HepG2 (cell line): ENCODE results near the gene RNF10. TPM values are rescaled to one million over a fixed set of nuclear protein-coding genes. Genes with fewer than 3 reads are reported as not detected.
A peak's percentile ranks its signal among the peaks of the same experiment; 100 is the strongest.

Experiments used
- BATF2 ChIP-seq: sonication (generic); formaldehyde crosslinking; IDR thresholded peaks from 2 replicates; pipeline ENCODE4 v1.8.0; 2022; ENCODE audit warnings: mild to moderate bottlenecking, missing genetic modification reagents, moderate library complexity
- EED ChIP-seq: sonication (generic); formaldehyde crosslinking; IDR thresholded peaks from 2 replicates; pipeline ENCODE4 v1.5.0; 2020; ENCODE audit warnings: mild to moderate bottlenecking, missing genetic modification reagents
- EHMT2 ChIP-seq: fragments of 200-600 bp; sonication (generic); IDR thresholded peaks from 2 replicates; pipeline ENCODE4 v1.7.0; 2017; ENCODE audit warnings: antibody characterized with exemption, low read depth, low read length, borderline replicate concordance
- FOXO1 ChIP-seq: sonication (generic); formaldehyde crosslinking; IDR thresholded peaks from 2 replicates; pipeline ENCODE4 v1.4.0; 2020; ENCODE audit warnings: missing genetic modification reagents
- GPBP1L1 ChIP-seq: sonication (generic); formaldehyde crosslinking; IDR thresholded peaks from 2 replicates; pipeline ENCODE4 v1.5.0; 2020; ENCODE audit warnings: mild to moderate bottlenecking, missing genetic modification reagents
- HIVEP1 ChIP-seq: sonication (generic); formaldehyde crosslinking; IDR thresholded peaks from 2 replicates; pipeline ENCODE4 v1.4.0; 2020; ENCODE audit warnings: mild to moderate bottlenecking, missing genetic modification reagents
- KDM5B ChIP-seq: sonication (generic); formaldehyde crosslinking; IDR thresholded peaks from 2 replicates; pipeline ENCODE4 v1.4.0; 2020; ENCODE audit warnings: missing genetic modification reagents, mild to moderate bottlenecking, borderline replicate concordance
- MEF2D ChIP-seq: sonication (generic); formaldehyde crosslinking; IDR thresholded peaks from 2 replicates; pipeline ENCODE4 v1.5.1; 2020; ENCODE audit warnings: mild to moderate bottlenecking, missing genetic modification reagents
- NFE2 ChIP-seq: sonication (generic); formaldehyde crosslinking; IDR thresholded peaks from 2 replicates; pipeline ENCODE4 v1.4.0; 2020; ENCODE audit warnings: missing genetic modification reagents
- PAF1 ChIP-seq: IDR thresholded peaks from 2 replicates; pipeline ENCODE4 v1.6.1; 2016; ENCODE audit warnings: missing genetic modification reagents, missing compliant biosample characterization
- PHF21A ChIP-seq: sonication (generic); formaldehyde crosslinking; IDR thresholded peaks from 2 replicates; pipeline ENCODE4 v1.5.0; 2020; ENCODE audit warnings: mild to moderate bottlenecking, missing genetic modification reagents
- RBM22 ChIP-seq: fragments of 200-400 bp; formaldehyde crosslinking; optimal IDR thresholded peaks from 2 replicates; pipeline ENCODE3; 2017; ENCODE audit warnings: mild to moderate bottlenecking, low read length, moderate library complexity
- SYNCRIP ChIP-seq: fragments of 200-400 bp; formaldehyde crosslinking; IDR thresholded peaks from 2 replicates; pipeline ENCODE4 v1.6.1; 2018; ENCODE audit warnings: mild to moderate bottlenecking, low read depth, low read length; ENCODE audit not compliant: insufficient read depth
- TCF12 ChIP-seq, 2 experiments: fragments of 450-650 bp in 1 of 2; sonication (generic) in 1 of 2; formaldehyde crosslinking in 1 of 2; IDR thresholded peaks; 2 replicates each; pipeline versions ENCODE4 v1.6.1 to v1.8.0; 2017 to 2022; ENCODE audit warnings: antibody characterized with exemption in 1 of 2, mild to moderate bottlenecking in 1 of 2, missing genetic modification reagents in 1 of 2, moderate library complexity in 1 of 2
- TGIF2 ChIP-seq: IDR thresholded peaks from 2 replicates; pipeline ENCODE4 v1.6.1; 2016; ENCODE audit warnings: control low read depth, missing compliant biosample characterization
- ZBTB7A ChIP-seq: sonication (generic); formaldehyde crosslinking; IDR thresholded peaks from 2 replicates; pipeline ENCODE4 v1.8.0; 2022; ENCODE audit warnings: mild to moderate bottlenecking, missing genetic modification reagents
- ZEB1 ChIP-seq: IDR thresholded peaks from 2 replicates; pipeline ENCODE4 v1.6.1; 2012; ENCODE audit warnings: mild to moderate bottlenecking, low read depth, inconsistent platforms; ENCODE audit not compliant: insufficient replicate concordance
- ZNF557 ChIP-seq: sonication (generic); formaldehyde crosslinking; IDR thresholded peaks from 2 replicates; pipeline ENCODE4 v1.4.0; 2020; ENCODE audit warnings: missing genetic modification reagents
- ZNF749 ChIP-seq: sonication (generic); formaldehyde crosslinking; IDR thresholded peaks from 2 replicates; pipeline ENCODE4 v1.8.0; 2022; ENCODE audit warnings: mild to moderate bottlenecking, missing genetic modification reagents, moderate library complexity, borderline replicate concordance
- polyA plus RNA-seq, 8 experiments: library from polyadenylated mRNA; depleted of rRNA in 3 of 8; stranded (reverse) in 7 of 8; unstranded in 1 of 8; fragments of >200 nt; fragmentation: Illumina TruSeq in 4 of 8; extraction: Trizol in 4 of 8; gene quantifications; 2 replicates each; pipeline versions ENCODE4 v1.2.1 to v1.2.3, GENCODE V29; 2011 to 2016; ENCODE audit warnings: low read depth in 4 of 8, missing spikeins in 1 of 8, mixed read lengths in 1 of 8; ENCODE audit not compliant: insufficient read depth in 1 of 8
- total RNA-seq, 5 experiments: library from RNA; depleted of rRNA; stranded (reverse); fragments of >200 nt; fragmentation: Illumina TruSeq; extraction: Trizol; gene quantifications; 2 replicates each; pipeline ENCODE4 v1.2.3, GENCODE V29; 2016; ENCODE audit warnings: low read depth in 1 of 5
- TF ChIP-seq, protein P1 (sequence below): sonication (generic); formaldehyde crosslinking; IDR thresholded peaks from 2 replicates; pipeline ENCODE4 v1.4.0; 2020; ENCODE audit warnings: missing genetic modification reagents
- TF ChIP-seq, protein P2 (sequence below): sonication (generic); formaldehyde crosslinking; conservative IDR thresholded peaks from 2 replicates; pipeline ENCODE4 v1.4.0; 2020; ENCODE audit warnings: missing genetic modification reagents
- TF ChIP-seq, protein P3 (sequence below): IDR thresholded peaks from 2 replicates; pipeline ENCODE4 v1.6.1; 2016; ENCODE audit warnings: mild to moderate bottlenecking, missing biosample characterization, missing genetic modification reagents

RNF10 gene
- total and polyA plus RNA-seq, 2 of the 13 experiments (the other 11 are each of a cell fraction or from before 2014, with no cell fraction given) = 62.5 to 88.0 TPM

DNA sequence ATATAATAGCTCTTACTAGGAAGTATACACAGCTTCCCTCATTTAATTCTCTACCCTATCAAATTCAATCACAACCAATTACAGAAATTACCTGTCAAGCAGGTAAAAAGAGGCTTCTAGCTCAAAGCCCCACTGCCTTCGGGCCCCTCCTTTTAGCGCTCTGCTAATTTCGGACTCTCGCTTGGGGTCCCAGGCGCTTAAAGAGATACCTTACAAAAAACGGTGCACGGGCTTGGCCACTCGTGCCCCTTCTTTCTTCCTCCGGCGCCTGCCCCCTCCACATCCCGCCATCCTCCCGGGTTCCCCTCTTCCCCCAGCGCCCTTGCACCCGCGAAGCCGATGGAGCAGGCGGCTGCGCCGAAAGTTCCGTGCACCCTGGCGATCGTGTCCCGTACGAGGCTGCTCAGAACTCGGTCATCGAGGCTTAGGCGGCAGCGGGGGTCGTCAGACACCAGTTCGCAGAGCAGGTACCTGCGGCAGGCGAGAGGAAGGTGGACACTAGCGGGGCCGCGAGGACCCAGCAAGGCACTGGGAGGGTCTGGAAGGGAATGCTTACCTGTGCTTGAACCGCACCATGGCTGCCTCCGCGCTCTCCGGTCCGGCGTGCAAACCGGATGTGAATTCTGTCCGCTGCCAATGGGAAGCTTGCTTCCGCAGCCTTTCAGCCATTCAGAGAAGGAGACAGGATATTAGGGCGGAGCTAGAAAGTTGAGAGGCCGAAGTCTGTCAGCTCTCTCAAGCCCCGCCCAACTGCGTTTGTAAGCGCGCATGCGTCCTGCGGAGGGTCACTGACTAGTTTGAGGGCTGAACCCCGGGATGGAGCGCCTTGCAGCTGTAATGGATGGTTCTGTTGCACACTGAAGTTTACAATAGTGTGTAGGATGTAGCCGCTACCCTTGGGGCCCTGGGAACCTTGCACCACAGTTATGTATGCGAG, 46.9 kb downstream of the RNF10 start, which contains the start of gene POP5 (continued):
- TF ChIP-seq, protein P1, sequence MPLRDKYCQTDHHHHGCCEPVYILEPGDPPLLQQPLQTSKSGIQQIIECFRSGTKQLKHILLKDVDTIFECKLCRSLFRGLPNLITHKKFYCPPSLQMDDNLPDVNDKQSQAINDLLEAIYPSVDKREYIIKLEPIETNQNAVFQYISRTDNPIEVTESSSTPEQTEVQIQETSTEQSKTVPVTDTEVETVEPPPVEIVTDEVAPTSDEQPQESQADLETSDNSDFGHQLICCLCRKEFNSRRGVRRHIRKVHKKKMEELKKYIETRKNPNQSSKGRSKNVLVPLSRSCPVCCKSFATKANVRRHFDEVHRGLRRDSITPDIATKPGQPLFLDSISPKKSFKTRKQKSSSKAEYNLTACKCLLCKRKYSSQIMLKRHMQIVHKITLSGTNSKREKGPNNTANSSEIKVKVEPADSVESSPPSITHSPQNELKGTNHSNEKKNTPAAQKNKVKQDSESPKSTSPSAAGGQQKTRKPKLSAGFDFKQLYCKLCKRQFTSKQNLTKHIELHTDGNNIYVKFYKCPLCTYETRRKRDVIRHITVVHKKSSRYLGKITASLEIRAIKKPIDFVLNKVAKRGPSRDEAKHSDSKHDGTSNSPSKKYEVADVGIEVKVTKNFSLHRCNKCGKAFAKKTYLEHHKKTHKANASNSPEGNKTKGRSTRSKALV (CRISPR knock-in tag) = 0 out of 2 replicates have a peak, but pooled peaks have one; percentile 47
- TF ChIP-seq EHMT2 (no peak), ZNF749 (CRISPR knock-in tag) (no peak; the same call in 1 of the 2 replicates), EED (peak; percentile 80; the same call in 1 of the 2 replicates), MEF2D (CRISPR knock-in tag) (0 out of 2 replicates have a peak, but pooled peaks have one; percentile 50), HIVEP1 (CRISPR knock-in tag) (peak; percentile 73; the same call in 1 of the 2 replicates), RBM22 (peak; percentile 68), FOXO1 (CRISPR knock-in tag) (peak; percentile 9; the same call in 1 of the 2 replicates), TCF12 (IDR thresholded peaks at IDR 0.05) (no peak), TCF12 (CRISPR knock-in tag; IDR thresholded peaks at IDR 0.05) (no peak), GPBP1L1 (CRISPR knock-in tag) (no peak), ZBTB7A (0 out of 2 replicates have a peak, but pooled peaks have one; percentile 49), ZNF557 (CRISPR knock-in tag) (no peak), PAF1 (0 out of 2 replicates have a peak, but pooled peaks have one; percentile 56), ZEB1 (no peak), KDM5B (CRISPR knock-in tag) (peak; percentile 79; the same call in 1 of the 2 replicates), SYNCRIP (no peak), BATF2 (CRISPR knock-in tag) (no peak), NFE2 (CRISPR knock-in tag) (no peak), TGIF2 (peak; percentile 57; the same call in 1 of the 2 replicates), PHF21A (CRISPR knock-in tag) (peak; percentile 54; the same call in 1 of the 2 replicates)
- TF ChIP-seq, protein P2, sequence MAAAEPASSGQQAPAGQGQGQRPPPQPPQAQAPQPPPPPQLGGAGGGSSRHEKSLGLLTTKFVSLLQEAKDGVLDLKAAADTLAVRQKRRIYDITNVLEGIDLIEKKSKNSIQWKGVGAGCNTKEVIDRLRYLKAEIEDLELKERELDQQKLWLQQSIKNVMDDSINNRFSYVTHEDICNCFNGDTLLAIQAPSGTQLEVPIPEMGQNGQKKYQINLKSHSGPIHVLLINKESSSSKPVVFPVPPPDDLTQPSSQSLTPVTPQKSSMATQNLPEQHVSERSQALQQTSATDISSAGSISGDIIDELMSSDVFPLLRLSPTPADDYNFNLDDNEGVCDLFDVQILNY = no peak
- TF ChIP-seq, protein P3, sequence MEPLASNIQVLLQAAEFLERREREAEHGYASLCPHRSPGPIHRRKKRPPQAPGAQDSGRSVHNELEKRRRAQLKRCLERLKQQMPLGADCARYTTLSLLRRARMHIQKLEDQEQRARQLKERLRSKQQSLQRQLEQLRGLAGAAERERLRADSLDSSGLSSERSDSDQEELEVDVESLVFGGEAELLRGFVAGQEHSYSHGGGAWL = peak; percentile 34; the same call in 1 of the 2 replicates
